Measurements from ENCODE around the gene ETNK2.

- TF ChIP-seq RAD21 (IDR thresholded peaks at IDR 0.05 in 1 of 2, conservative IDR thresholded peaks at IDR 0.05 in 1 of 2; ENCODE audit: low read depth in 2 of 2, low read length in 2 of 2) (no peak), CTCF (IDR thresholded peaks at IDR 0.05; ENCODE audit: control extremely low read depth in 1 of 3, insufficient read depth in 1 of 3, low read depth in 1 of 3, low read length in 3 of 3) (no peak), CREB1 (IDR thresholded peaks at IDR 0.05) (no peak), ZNF274 (IDR thresholded peaks at IDR 0.05; ENCODE audit: borderline replicate concordance, extremely low read depth, low read length) (no peak), JUND (IDR thresholded peaks at IDR 0.05; ENCODE audit: low read length) (no peak), POLR2AphosphoS5 (IDR thresholded peaks at IDR 0.05; ENCODE audit: low read depth, low read length) (no peak), ASH2L (IDR thresholded peaks at IDR 0.05; ENCODE audit: low read length) (no peak), EZH2 (IDR thresholded peaks at IDR 0.05; ENCODE audit: low read depth, low read length, severe bottlenecking) (no peak), FOSL1 (IDR thresholded peaks at IDR 0.05; ENCODE audit: insufficient read depth, low read depth, low read length) (no peak), ATF2 (IDR thresholded peaks at IDR 0.05; ENCODE audit: low read length) (no peak), SRF (IDR thresholded peaks at IDR 0.05; ENCODE audit: low read depth, low read length) (no peak)
These were observed 44.0 kb downstream of the ETNK2 start for GRCh38 chr1:204107892-204108291.
